GM18507 (cell line): ENCODE results near the gene AVPR1B.

ENCODE experiments used
- DNase-seq: peaks from one replicate; pipeline ENCODE4 v3.0.0; 2011; ENCODE audit warnings: low read depth; ENCODE audit not compliant: insufficient read length; ENCODE audit errors: extremely low spot score
- FAIRE-seq: peaks from 2 replicates; lab custom pipeline; 2011; peaks lifted over from hg19 to GRCh38; lab: Jason Lieb, UNC

AVPR1B gene

DNA sequence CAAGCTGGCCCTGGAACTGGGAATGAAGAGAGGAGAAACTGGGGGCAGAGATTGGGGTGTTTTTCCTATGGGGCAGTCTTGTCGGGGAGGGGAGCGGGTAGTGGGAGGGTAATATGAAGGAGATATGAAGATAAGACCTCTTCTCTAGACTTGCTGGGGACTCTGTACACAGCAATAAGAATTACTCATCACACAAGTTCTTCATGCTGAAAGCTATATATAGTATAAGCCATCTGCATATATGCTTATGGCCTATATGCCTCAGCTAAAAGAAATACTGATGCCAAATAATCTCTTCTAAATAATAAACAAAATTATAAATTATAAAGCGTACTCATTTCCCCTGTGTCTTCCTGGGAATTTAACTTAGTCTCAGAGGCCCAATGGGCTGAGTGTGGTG is 56.3 kb downstream of the AVPR1B start:
- DNase-seq (no peak), FAIRE-seq (no peak)
